GM12864 (cell line): ENCODE measurements around the gene KCTD19.

Experiments used
- DNase-seq: peaks from one replicate; pipeline ENCODE4 v3.0.0-alpha.2; 2011; ENCODE audit warnings: low read depth
- H3K4me3 ChIP-seq: 2 replicates; pipeline ENCODE4 v1.5.1; 2011; ENCODE audit warnings: mild to moderate bottlenecking, low read depth, low read length, control low read depth
- TF ChIP-seq, protein P1 (sequence below): IDR thresholded peaks from 2 replicates; pipeline ENCODE4 v1.5.1; 2011; ENCODE audit warnings: low read depth, mild to moderate bottlenecking, moderate library complexity, low read length, control low read depth, inconsistent platforms; ENCODE audit errors: missing control alignments

KCTD19 gene

DNA sequence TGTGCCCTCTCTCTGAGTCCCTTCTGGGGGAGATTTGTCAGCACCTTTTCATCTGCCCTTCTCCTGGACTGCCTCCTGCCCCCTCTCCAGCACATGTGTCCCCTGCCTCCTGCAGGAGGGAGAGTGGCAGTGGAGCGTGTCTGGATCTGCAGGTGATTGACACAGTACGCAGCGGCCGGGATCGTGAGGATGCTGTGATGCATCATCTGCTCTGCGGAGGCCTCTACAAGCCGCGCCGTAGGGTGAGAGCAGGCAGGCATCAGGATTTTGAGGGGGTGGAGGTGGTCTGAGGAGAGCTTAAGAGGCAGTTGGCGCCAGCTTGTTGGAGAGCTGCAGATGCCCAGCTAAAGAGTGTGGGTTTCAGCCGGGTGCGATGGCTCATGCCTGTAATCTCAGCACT lies 66.8 kb downstream of the KCTD19 start:
- DNase-seq, result no peak
- TF ChIP-seq, protein P1, sequence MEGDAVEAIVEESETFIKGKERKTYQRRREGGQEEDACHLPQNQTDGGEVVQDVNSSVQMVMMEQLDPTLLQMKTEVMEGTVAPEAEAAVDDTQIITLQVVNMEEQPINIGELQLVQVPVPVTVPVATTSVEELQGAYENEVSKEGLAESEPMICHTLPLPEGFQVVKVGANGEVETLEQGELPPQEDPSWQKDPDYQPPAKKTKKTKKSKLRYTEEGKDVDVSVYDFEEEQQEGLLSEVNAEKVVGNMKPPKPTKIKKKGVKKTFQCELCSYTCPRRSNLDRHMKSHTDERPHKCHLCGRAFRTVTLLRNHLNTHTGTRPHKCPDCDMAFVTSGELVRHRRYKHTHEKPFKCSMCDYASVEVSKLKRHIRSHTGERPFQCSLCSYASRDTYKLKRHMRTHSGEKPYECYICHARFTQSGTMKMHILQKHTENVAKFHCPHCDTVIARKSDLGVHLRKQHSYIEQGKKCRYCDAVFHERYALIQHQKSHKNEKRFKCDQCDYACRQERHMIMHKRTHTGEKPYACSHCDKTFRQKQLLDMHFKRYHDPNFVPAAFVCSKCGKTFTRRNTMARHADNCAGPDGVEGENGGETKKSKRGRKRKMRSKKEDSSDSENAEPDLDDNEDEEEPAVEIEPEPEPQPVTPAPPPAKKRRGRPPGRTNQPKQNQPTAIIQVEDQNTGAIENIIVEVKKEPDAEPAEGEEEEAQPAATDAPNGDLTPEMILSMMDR, result no peak
- H3K4me3 ChIP-seq, result no peak overlapping the region

DNA sequence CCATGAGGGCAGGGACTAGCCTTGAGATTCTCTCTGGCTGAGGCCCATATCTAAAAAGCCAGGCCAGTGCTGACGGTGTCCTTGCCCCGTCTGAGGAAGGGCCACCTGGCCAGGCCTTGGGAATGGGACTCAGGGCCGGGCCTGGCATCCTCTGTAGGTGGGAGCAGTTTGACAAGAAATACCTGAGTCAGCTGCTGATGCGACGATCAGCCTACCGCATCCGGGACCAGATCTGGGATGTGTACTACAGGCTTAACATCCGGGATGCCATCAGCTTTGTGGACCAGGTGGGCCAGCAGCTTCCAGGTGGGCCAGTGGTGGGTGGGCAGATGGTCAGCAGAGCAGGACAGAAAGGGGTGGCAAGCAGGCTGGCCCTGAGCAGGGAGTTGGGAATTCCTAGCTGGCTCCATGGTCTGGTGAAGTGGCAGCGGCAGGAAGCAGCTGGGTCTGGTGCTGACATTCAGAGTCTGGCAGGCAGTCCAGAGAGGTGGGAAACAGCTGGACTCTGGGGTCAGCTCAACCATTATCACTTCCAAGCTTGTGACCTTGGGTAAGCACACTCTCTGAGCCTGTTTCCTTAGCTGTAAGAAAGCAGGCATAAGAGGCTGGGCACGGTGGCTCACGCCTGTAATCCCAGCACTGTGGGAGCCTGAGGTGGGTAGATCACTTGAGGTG lies 68.2 kb downstream of the KCTD19 start:
- DNase-seq, result no peak
- no peak overlapping the region for H3K4me3 ChIP-seq
- TF ChIP-seq, protein P1, result no peak

- no peak for DNase-seq
- no peak overlapping the region for H3K4me3 ChIP-seq
- TF ChIP-seq, protein P1, result no peak
Measured at GRCh38 chr16:67257486-67258160, 68.9 kb downstream of the KCTD19 start.

GRCh38 chr16:67256701-67257230 lies 69.8 kb downstream of the KCTD19 start:
- H3K4me3 ChIP-seq, result no peak overlapping the region
- no peak for DNase-seq
- TF ChIP-seq, protein P1, result no peak

DNA sequence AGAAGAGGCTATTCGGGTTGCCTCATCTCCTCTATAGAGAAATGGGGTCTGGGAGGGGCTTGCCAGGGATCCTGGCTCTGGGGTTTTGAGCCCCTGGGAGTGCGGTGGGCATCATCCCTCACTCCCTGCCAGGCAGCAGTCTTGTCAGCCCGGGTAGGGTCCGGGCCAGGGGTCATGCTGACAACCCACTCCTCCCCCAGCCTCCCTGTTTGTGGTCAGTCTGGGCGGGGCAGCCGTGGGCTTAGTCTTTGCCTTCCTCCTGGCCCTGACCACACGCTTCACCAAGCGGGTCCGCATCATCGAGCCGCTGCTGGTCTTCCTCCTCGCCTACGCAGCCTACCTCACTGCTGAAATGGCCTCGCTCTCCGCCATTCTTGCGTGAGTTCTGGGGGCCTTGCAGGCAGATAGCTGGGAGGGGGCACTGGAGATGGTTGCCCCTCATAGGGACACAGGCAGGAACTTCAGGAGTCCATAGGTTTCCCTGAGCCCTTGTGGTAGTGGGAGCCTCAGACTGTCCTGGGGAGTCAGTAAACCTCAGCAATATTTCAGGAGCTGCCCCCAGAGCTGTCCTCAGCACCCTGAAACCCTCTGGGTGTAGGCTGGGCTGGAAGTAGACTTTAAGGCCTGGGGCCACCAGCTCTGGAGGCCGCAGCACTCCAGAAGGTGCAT lies 70.9 kb downstream of the KCTD19 start:
- TF ChIP-seq, protein P1, result no peak
- no peak for DNase-seq
- H3K4me3 ChIP-seq, result no peak overlapping the region

- TF ChIP-seq, protein P1, result no peak
- DNase-seq, result no peak
- no peak overlapping the region for H3K4me3 ChIP-seq
Measured at GRCh38 chr16:67254801-67255552, 71.6 kb downstream of the KCTD19 start.
